ENCODE measurements around the gene S100A8. TPM values are rescaled to one million over a fixed set of nuclear protein-coding genes. Genes with fewer than 3 reads are reported as not detected.

Gene S100A8
- total and polyA plus RNA-seq, 2 donors (not counting 3 experiments of a cell fraction or from before 2014, with no cell fraction given), result not detected

GRCh38 chr1:153361480-153362109 is 29.3 kb downstream of the S100A8 start:
- POLR2A ChIA-PET, result no interaction called here
- TF ChIP-seq GATA2 (IDR thresholded peaks at IDR 0.05; ENCODE audit: insufficient read depth, insufficient read length, low read depth, low read length) (no peak), JUN (IDR thresholded peaks at IDR 0.05; ENCODE audit: borderline replicate concordance, insufficient read depth, insufficient read length, low read depth) (no peak), POLR2AphosphoS5 (IDR thresholded peaks at IDR 0.05; ENCODE audit: insufficient read depth, low read depth, low read length) (no peak), CTCF (IDR thresholded peaks at IDR 0.05; ENCODE audit: extremely low read depth in 1 of 2, insufficient read depth in 1 of 2, low read depth in 1 of 2, low read length in 2 of 2) (no peak), MAX (IDR thresholded peaks at IDR 0.05; ENCODE audit: insufficient read depth, insufficient read length) (no peak), FOS (IDR thresholded peaks at IDR 0.05; ENCODE audit: borderline replicate concordance, insufficient read depth, low read length) (no peak), POLR2A (IDR thresholded peaks at IDR 0.05; ENCODE audit: low read depth, low read length) (no peak), MYC (IDR thresholded peaks at IDR 0.05; ENCODE audit: low read depth, low read length) (no peak), EZH2 (IDR thresholded peaks at IDR 0.05; ENCODE audit: borderline replicate concordance, low read depth, low read length, severe bottlenecking) (no peak)
- H3K36me3 ChIP-seq (ENCODE audit: control insufficient read depth in 2 of 2, extremely low read depth in 1 of 2, insufficient read depth in 2 of 2, low read length in 2 of 2), result no peaks in the 10 kb centered on the region
- BruUV-seq (replicated peaks), result no TSS peak
- no peak overlapping the region for H2AFZ ChIP-seq (ENCODE audit: low read depth, low read length)
- H3K27ac ChIP-seq (ENCODE audit: insufficient read depth, low read depth, low read length), result no peak overlapping the region
- CTCF ChIA-PET, result interaction anchor here (1.2 to 1.7 kb wide), 2 partner anchors 9 to 134 kb away, joined by 3 to 8 read pairs; no protein-coding TSS in a partner anchor
- H3K9ac ChIP-seq (replicated peaks; ENCODE audit: extremely low read depth, insufficient read depth, low read length), result no peak overlapping the region
- no peaks in the 10 kb centered on the region for H3K9me1 ChIP-seq (replicated peaks; ENCODE audit: control insufficient read depth, extremely low read depth, insufficient read depth, low read length)
- no peak for FAIRE-seq
- no peaks in the 10 kb centered on the region for H3K9me3 ChIP-seq (replicated peaks; ENCODE audit: control insufficient read depth, insufficient read depth, low read length)
- intact Hi-C loops (cut with micrococcal nuclease), result no loop called here
- H4K20me1 ChIP-seq (replicated peaks; ENCODE audit: control insufficient read depth, extremely low read depth, insufficient read depth, low read length), result no peaks in the 10 kb centered on the region
- no peak for DNase-seq (ENCODE audit: low read depth, low spot score)
- no peaks in the 10 kb centered on the region for H3K4me1 ChIP-seq (ENCODE audit: control insufficient read depth, extremely low read depth, insufficient read depth, low read length)
- dilution Hi-C loops (cut with MboI; ENCODE audit: extremely low pct_ligation_motif_present, low sequenced_read_pairs), result no loop called here
- no peaks in the 10 kb centered on the region for H3K27me3 ChIP-seq (ENCODE audit: control insufficient read depth in 2 of 2, insufficient read depth in 2 of 2, low read length in 2 of 2)
- H3K79me2 ChIP-seq (ENCODE audit: control insufficient read depth, insufficient read depth, low read length), result no peaks in the 10 kb centered on the region
- H3K4me3 ChIP-seq (replicated peaks in 1 of 3; ENCODE audit: insufficient read depth in 1 of 3, low read depth in 1 of 3, low read length in 3 of 3), result no peak overlapping the region
- no peak overlapping the region for H3K4me2 ChIP-seq (ENCODE audit: insufficient read depth, low read length)

Measured in endothelial cell of umbilical vein (primary cell).